ENCODE measurements around the gene MEIS3.
"Not testable (repeated sequence)": the region's sequence is repeated elsewhere in the genome, so short reads cannot be mapped to it uniquely, and the experiment has no call there.

Gene MEIS3

GRCh38 chr19:47381121-47381520, 38.2 kb downstream of the MEIS3 start:
- no peak for FAIRE-seq

DNA sequence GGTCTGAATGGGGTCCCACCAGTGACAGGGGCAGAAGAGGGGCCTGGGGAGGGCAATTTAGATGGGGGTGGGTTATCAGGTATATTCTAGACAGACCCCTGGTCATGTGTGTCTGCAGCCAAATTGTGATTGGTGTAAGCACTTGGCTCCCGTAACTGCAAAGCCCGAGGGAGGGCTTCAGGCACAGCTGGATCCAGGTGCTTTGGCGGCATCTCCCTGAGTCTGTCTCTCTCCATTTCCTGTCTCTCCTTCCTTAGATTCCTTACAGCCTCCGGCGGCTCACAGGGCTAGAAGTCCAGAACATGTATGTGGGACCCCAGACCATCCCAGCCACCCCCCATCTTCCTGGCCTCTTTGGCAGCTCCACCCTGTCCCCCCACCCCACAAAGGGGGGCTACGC, 38.8 kb downstream of the MEIS3 start:
- no peak for FAIRE-seq

DNA sequence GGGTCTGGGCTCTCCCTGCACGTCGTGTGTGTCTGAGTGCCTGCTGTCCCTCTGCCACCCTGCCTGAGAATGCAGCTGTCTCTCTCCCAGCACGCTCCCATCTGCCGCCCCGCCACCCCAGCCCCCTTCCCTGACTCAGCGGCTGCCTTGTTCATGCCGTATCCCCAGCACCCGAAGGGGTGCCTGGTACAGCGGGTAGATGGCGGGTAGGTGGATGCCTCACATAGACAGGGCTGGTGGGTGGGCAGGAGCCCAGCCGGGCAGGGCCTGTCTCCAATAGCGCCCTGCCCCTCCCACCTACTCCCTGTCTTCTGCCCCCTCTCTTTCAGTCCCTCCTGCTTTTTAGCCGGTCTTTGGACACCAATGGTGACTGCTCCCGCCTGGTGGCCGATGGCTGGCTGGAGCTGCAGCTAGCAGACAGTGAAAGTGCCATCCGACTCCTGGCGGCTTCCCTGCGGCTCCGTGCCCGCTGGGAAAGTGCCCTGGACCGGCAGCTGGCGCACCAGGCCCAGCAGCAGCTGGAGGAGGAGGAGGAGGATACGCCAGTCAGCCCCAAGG, 39.9 kb downstream of the MEIS3 start:
- no peak for FAIRE-seq

- FAIRE-seq = no peak
Observed at GRCh38 chr19:47378246-47378645, 41.1 kb downstream of the MEIS3 start.

- FAIRE-seq = no peak
Observed at GRCh38 chr19:47377801-47378200, 41.5 kb downstream of the MEIS3 start.

DNA sequence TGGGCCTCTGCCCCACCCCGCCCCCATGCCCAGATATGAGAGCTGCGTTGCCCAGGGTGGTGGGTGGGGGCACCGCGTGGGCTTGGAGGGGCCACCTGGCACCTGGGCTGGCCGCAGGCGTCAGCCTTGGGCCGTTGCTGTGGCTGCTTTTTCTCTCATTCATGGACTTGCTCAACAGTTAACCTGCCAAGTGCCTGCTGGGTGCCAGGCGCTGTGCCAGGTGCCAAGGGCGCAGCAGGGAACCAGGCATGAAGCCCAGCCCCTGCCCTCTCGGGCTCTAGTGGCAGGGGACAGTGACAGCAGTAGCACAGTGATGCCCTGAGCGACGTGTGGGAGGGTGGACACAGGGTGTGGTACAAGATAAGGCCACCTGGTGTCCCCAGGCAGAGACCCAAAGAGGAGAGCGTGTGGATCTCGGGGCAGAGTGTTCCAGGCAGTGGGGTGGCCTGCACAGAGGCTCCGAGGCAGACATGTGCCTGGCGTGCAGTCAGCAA, 42.1 kb downstream of the MEIS3 start:
- no peak for FAIRE-seq

GRCh38 chr19:47376589-47377144, 42.7 kb downstream of the MEIS3 start:
- no peak for FAIRE-seq

DNA sequence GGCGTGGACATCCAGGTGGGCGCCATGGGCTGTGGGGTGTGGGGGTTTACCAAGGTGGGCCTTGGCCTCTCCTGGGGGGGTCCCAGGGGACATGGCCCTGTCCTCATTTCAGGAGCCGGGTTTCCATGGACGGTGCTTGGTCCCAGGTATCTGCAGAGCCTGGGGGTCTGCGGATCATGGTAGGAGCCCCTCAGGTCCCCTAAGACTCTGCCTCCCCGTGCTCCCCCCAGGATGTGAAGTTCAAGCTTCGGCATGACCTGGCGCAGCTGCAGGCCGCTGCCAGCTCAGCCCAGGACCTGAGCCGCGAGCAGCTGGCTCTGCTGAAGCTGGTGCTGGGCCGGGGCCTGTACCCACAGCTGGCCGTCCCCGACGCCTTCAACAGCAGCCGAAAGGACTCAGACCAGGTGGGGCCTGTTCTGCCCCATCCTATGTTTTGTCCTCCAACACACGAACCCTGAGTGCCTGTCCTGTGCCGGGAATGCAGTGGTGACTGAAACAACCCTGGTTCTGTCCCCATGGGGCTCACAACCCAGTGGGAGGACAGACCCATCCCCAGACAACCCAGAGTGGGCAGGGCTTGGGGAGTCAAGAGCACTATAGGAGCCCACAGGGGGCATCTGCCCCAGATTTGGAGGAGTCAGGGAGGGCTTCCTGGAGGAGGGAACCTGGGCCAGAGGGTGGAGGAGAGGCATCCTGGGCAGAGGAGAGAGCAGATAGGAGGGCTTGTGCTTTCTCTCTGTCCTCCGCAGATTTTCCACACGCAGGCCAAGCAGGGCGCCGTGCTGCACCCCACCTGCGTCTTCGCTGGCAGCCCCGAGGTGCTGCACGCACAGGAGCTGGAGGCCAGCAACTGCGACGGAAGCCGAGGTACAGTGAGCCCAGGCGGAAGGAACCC, 43.4 kb downstream of the MEIS3 start:
- no peak for FAIRE-seq

- FAIRE-seq = no peak
Observed at GRCh38 chr19:47374876-47375693, 44.2 kb downstream of the MEIS3 start.

DNA sequence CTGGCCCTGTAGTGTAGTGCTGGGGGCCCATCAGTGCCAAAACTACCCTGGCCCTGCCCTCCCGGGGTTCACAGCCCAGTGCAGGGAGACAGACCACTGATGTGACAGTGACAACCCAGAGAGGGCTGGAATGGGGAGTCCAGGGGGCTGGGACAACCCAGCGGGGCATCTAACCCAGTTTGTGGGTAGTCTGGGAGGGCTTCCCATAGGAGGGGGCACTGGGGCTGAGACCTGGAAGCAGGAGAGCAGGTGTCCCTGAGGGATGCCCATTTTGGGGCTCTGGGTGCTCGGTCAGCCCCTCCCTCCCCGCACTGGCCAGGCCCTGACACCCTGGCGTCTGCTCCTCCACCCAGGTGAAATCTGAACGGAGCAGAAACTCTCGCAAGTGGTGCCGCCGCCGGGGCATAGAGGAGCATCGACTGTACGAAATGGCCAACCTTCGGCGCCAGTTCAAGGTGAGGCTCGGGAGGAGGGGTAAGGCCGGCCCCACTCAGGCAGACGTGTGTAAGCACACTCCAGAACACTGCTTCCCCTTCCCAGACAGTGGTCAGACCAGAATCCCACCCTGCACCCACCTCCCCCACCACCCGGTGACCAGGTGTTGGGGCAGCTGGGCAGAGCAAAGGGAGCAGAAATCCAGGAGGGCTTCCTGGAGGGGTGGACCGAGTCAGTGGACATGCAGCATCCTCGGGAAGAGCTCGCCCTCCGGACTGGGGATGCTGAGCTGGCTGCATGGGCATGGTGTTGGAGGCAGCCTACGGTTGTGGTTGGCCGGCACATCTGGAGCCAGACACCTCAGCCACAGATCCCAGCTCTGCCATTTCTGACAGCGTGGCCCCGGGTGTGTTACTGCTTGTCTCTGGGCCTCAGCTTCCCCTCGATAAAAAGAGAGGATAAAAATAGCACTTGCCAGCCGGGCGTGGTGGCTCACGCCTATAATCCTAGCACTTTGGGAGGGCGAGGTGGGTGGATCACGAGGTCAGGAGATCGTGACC, 45.8 kb downstream of the MEIS3 start:
- no peak for FAIRE-seq

GRCh38 chr19:47372603-47373002, 46.7 kb downstream of the MEIS3 start:
- FAIRE-seq = no peak

GRCh38 chr19:47371261-47371660, 48.1 kb downstream of the MEIS3 start:
- no peak for FAIRE-seq

GRCh38 chr19:47370045-47370611, 49.2 kb downstream of the MEIS3 start:
- no peak for FAIRE-seq

DNA sequence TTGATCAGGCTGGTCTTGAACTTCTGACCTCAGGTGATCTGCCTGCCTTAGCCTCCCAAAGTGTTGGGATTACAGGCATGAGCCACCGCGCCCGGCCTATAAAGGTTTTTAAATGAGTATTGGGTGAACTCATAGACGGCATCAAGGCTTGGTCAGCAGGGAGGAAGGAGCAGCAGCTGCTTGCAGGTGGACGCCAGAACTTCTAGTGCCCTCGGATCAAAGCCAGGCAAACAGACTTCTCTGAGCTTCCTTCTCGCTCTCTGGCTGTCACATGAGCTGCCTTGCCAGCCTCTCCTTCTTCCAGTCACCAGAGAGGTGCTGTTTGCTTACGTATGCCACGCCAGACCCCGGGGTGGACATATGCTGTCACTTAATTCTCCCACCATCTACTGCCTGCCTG, 53.9 kb downstream of the MEIS3 start:
- FAIRE-seq = not testable (repeated sequence)

DNA sequence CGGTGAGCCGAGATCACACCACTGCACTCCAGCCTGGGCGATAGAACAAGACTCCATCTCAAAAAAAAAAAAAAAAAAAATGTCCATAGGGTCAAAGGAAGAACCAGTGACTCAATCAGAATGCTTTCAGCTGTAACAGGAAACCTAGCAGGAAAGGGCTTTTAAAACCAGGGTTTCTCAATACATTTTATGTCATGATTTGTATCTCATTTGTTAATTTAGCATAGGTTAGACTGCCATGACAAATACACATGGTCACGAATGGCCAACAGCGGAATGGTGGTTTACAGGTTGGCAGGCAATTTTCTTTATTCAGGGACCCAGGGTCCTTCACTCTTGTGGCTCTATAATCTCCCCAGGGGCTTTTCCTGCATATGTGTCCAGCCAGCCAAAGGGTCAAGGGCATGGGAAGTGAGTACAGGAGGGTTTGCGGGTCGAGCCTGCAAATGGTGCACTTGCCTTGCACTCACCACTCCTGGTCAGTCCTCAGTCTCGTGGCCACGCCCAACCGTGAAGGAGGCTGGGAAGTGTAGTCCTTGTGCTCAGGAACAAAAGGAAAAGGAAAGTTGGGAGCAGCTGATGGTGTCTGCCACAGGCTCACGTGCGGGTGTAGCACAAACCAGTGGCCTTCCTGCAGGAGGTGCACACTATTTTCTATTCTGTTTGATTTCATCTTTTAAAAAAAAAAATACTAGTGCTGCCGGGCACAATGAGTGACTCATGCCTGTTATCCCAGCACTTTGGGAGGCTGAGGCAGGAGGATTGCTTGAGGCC, 55.4 kb downstream of the MEIS3 start:
- no peak for FAIRE-seq

DNA sequence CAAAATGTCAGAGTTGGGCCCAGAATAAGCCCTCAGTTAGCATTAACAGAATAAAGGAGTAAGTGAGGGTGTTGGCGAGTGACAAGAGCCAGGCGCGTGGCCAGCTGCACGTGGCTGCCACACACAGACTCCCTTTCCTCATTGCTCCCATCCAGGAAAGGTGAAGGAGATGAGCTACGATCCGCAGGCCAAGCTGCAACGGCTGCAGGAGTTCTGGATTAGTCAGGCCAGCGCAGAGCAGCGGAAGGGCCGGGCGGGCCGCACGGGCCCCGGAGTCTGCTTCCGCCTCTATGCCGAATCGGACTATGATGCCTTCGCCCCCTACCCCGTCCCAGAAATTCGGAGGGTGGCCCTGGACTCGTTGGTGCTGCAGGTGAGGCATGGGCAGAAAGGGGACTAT, 57.0 kb downstream of the MEIS3 start:
- no peak for FAIRE-seq

- no peak for FAIRE-seq
Observed at GRCh38 chr19:47358936-47359335, 60.4 kb downstream of the MEIS3 start.

- FAIRE-seq = no peak
Observed at GRCh38 chr19:47357788-47358680, 61.3 kb downstream of the MEIS3 start.

DNA sequence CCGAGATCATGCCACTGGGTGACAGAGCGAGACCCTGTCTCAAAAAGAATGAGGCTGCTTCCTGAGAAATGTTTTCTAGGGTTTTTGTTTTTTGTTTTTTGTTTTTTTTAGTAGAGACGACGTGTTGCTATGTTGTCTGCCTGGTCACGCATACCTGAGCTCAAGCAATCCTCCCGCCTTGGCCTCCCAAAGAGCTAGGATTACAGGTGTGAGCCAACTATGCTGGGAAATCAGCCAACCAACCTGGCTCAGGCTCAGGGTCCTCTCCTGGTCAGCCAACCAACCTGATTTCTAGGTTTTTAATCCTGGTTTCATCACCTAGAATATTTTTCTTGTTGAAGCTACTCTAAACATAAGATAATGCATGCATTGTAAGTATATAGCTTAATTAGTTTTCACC, 62.4 kb downstream of the MEIS3 start:
- no peak for FAIRE-seq

DNA sequence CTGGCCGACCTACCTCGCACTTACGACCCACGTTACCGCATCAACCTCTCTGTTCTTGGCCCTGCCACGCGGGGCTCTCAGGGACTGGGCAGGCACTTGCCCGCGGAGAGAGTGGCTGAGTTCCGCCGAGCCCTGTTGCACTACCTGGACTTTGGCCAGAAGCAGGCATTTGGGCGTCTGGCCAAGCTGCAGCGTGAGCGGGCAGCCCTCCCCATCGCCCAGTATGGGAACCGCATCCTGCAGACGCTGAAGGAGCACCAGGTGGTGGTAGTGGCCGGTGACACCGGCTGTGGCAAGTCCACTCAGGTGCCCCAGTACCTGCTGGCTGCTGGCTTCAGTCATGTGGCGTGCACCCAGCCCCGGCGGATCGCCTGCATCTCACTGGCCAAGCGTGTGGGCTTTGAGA, 66.0 kb downstream of the MEIS3 start:
- FAIRE-seq = no peak

All from islet of Langerhans (tissue), 1 donor.